ENCODE measurements around the gene PLCB1.

- TF ChIP-seq POLR2A (IDR thresholded peaks at IDR 0.05) (no peak), CTCF (IDR thresholded peaks at IDR 0.05) (no peak)
Measured at GRCh38 chr20:8130840-8131526, 1.1 kb upstream of the PLCB1 start.

Data from uterus (tissue), 2 donors.